ENCODE data around the gene EFCC1. TPM values are rescaled to one million over a fixed set of nuclear protein-coding genes. Genes with fewer than 3 reads are reported as not detected.

Gene EFCC1
- total and polyA plus RNA-seq, 2 of the 13 experiments (the other 11 are each of a cell fraction or from before 2014, with no cell fraction given) = not detected

GRCh38 chr3:128987302-128988100 lies 13.6 kb upstream of the EFCC1 start (continued):
- TF ChIP-seq, protein P1, sequence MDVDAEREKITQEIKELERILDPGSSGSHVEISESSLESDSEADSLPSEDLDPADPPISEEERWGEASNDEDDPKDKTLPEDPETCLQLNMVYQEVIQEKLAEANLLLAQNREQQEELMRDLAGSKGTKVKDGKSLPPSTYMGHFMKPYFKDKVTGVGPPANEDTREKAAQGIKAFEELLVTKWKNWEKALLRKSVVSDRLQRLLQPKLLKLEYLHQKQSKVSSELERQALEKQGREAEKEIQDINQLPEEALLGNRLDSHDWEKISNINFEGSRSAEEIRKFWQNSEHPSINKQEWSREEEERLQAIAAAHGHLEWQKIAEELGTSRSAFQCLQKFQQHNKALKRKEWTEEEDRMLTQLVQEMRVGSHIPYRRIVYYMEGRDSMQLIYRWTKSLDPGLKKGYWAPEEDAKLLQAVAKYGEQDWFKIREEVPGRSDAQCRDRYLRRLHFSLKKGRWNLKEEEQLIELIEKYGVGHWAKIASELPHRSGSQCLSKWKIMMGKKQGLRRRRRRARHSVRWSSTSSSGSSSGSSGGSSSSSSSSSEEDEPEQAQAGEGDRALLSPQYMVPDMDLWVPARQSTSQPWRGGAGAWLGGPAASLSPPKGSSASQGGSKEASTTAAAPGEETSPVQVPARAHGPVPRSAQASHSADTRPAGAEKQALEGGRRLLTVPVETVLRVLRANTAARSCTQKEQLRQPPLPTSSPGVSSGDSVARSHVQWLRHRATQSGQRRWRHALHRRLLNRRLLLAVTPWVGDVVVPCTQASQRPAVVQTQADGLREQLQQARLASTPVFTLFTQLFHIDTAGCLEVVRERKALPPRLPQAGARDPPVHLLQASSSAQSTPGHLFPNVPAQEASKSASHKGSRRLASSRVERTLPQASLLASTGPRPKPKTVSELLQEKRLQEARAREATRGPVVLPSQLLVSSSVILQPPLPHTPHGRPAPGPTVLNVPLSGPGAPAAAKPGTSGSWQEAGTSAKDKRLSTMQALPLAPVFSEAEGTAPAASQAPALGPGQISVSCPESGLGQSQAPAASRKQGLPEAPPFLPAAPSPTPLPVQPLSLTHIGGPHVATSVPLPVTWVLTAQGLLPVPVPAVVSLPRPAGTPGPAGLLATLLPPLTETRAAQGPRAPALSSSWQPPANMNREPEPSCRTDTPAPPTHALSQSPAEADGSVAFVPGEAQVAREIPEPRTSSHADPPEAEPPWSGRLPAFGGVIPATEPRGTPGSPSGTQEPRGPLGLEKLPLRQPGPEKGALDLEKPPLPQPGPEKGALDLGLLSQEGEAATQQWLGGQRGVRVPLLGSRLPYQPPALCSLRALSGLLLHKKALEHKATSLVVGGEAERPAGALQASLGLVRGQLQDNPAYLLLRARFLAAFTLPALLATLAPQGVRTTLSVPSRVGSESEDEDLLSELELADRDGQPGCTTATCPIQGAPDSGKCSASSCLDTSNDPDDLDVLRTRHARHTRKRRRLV (CRISPR knock-in tag; IDR thresholded peaks at IDR 0.05) = no peak
- TF ChIP-seq HOXD1 (CRISPR knock-in tag; IDR thresholded peaks at IDR 0.05) = no peak
- no peak for TF ChIP-seq KLF9 (CRISPR knock-in tag; IDR thresholded peaks at IDR 0.05; ENCODE audit: low read depth)
- TF ChIP-seq ZNF235 (CRISPR knock-in tag; IDR thresholded peaks at IDR 0.05; ENCODE audit: borderline replicate concordance) = no peak
- TF ChIP-seq IRF2 (CRISPR knock-in tag; IDR thresholded peaks at IDR 0.05) = no peak
- no peak for TF ChIP-seq PCBP2 (optimal IDR thresholded peaks at IDR 0.05; ENCODE audit: low read depth, low read length, poor library complexity, severe bottlenecking)
- no peak for TF ChIP-seq ZFP36L2 (CRISPR knock-in tag; IDR thresholded peaks at IDR 0.05)

- Histone ChIP-seq H3K4me2 (ENCODE audit: low read depth, low read length) (no peak overlapping the region), H3K36me3 (replicated peaks in 1 of 2; ENCODE audit: control insufficient read depth in 1 of 2, insufficient read depth in 2 of 2, low read length in 2 of 2) (no peaks in the 10 kb centered on the region), H3K79me2 (ENCODE audit: insufficient read depth, low read length) (no peaks in the 10 kb centered on the region), H3K4me1 (ENCODE audit: insufficient read depth, low read length) (peaks cover 5% of the 10 kb centered on the region; the same call in 1 of the 2 replicates), H3K9ac (ENCODE audit: insufficient read depth, low read depth, low read length) (no peak overlapping the region), H3K27me3 (ENCODE audit: control insufficient read depth in 1 of 2, insufficient read depth in 2 of 2, low read length in 2 of 2) (peaks cover under 1 to 17% of the 10 kb centered on the region in 2 experiments), H4K20me1 (ENCODE audit: insufficient read depth, low read length) (no peaks in the 10 kb centered on the region), H3K27ac (ENCODE audit: extremely low read length, insufficient read depth, low read length) (no peak overlapping the region), H2AFZ (ENCODE audit: low read length) (no peak overlapping the region), H3K4me3 (replicated peaks in 1 of 3; ENCODE audit: insufficient read depth in 1 of 3, low read depth in 2 of 3, low read length in 3 of 3) (no peak overlapping the region), H3K9me3 (ENCODE audit: low read length) (no peaks in the 10 kb centered on the region)
- no peak for FAIRE-seq
- intact Hi-C loops (cut with micrococcal nuclease; ENCODE audit: unreplicated experiment) = no loop called here
- ChIA-PET POLR2A (no interaction called here), CTCF (ENCODE audit: low intra/inter-chr PET ratio, low total read pairs) (no interaction called here)
- in situ Hi-C loops (cut with HindIII; ENCODE audit: extremely low pct_ligation_motif_present, low pct_unique_long_range_greater_than_20kb) = no loop called here
- no peak for ATAC-seq
- BruUV-seq (replicated peaks) = no TSS peak
- no peak for DNase-seq (ENCODE audit: low spot score)
- WGBS (ENCODE audit: low lambda C conversion rate) = 35% methylated on average over 8 of the region's 8 CpGs
- no peak for TF ChIP-seq ZNF205 (CRISPR knock-in tag; IDR thresholded peaks at IDR 0.05)
- TF ChIP-seq KAT7 (CRISPR knock-in tag; IDR thresholded peaks at IDR 0.05; ENCODE audit: borderline replicate concordance) = no peak
- TF ChIP-seq, protein P2, sequence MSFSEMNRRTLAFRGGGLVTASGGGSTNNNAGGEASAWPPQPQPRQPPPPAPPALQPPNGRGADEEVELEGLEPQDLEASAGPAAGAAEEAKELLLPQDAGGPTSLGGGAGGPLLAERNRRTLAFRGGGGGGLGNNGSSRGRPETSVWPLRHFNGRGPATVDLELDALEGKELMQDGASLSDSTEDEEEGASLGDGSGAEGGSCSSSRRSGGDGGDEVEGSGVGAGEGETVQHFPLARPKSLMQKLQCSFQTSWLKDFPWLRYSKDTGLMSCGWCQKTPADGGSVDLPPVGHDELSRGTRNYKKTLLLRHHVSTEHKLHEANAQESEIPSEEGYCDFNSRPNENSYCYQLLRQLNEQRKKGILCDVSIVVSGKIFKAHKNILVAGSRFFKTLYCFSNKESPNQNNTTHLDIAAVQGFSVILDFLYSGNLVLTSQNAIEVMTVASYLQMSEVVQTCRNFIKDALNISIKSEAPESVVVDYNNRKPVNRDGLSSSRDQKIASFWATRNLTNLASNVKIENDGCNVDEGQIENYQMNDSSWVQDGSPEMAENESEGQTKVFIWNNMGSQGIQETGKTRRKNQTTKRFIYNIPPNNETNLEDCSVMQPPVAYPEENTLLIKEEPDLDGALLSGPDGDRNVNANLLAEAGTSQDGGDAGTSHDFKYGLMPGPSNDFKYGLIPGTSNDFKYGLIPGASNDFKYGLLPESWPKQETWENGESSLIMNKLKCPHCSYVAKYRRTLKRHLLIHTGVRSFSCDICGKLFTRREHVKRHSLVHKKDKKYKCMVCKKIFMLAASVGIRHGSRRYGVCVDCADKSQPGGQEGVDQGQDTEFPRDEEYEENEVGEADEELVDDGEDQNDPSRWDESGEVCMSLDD (CRISPR knock-in tag; IDR thresholded peaks at IDR 0.05; ENCODE audit: borderline replicate concordance) = no peak
- TF ChIP-seq, protein P3, sequence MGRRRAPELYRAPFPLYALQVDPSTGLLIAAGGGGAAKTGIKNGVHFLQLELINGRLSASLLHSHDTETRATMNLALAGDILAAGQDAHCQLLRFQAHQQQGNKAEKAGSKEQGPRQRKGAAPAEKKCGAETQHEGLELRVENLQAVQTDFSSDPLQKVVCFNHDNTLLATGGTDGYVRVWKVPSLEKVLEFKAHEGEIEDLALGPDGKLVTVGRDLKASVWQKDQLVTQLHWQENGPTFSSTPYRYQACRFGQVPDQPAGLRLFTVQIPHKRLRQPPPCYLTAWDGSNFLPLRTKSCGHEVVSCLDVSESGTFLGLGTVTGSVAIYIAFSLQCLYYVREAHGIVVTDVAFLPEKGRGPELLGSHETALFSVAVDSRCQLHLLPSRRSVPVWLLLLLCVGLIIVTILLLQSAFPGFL (CRISPR knock-in tag; IDR thresholded peaks at IDR 0.05) = no peak
- no peak for TF ChIP-seq HHEX (CRISPR knock-in tag; IDR thresholded peaks at IDR 0.05)
- no peak for TF ChIP-seq FOXC1 (CRISPR knock-in tag; IDR thresholded peaks at IDR 0.05; ENCODE audit: borderline replicate concordance)
- TF ChIP-seq ZSCAN25 (CRISPR knock-in tag; IDR thresholded peaks at IDR 0.05) = no peak
- TF ChIP-seq ZNF44 (CRISPR knock-in tag; IDR thresholded peaks at IDR 0.05) = no peak
Observed at GRCh38 chr3:128988286-128988685, 12.8 kb upstream of the EFCC1 start.

Data from HepG2 (cell line).